GM19395 (cell line): ENCODE measurements around the gene CA5B.
"Not testable (repeated sequence)": the region's sequence is repeated elsewhere in the genome, so short reads cannot be mapped to it uniquely, and the experiment has no call there.

Experiments used
- ATAC-seq: cut with Tn5 transposase; IDR thresholded peaks from one replicate; pipeline ENCODE4 v1.9.1; 2021; ENCODE audit warnings: mild to moderate bottlenecking, moderate library complexity; ENCODE audit not compliant: unreplicated experiment

Gene CA5B

GRCh38 chrX:15747626-15748173 lies 9.6 kb downstream of the CA5B start:
- no peak for ATAC-seq

- no peak for ATAC-seq
Observed at GRCh38 chrX:15748841-15749240, 10.8 kb downstream of the CA5B start.

GRCh38 chrX:15749642-15750610 lies 11.9 kb downstream of the CA5B start:
- peak; percentile 91 for ATAC-seq

- ATAC-seq = no peak
Observed at GRCh38 chrX:15750611-15751154, 12.6 kb downstream of the CA5B start.

GRCh38 chrX:15751155-15751819 lies 13.2 kb downstream of the CA5B start:
- ATAC-seq = no peak

- ATAC-seq = no peak
Observed at GRCh38 chrX:15755091-15755490, 17.0 kb downstream of the CA5B start.

GRCh38 chrX:15758140-15758539 lies 20.1 kb downstream of the CA5B start:
- ATAC-seq = no peak

GRCh38 chrX:15759886-15760285 lies 21.8 kb downstream of the CA5B start:
- not testable (repeated sequence) for ATAC-seq

- no peak for ATAC-seq
Observed at GRCh38 chrX:15761564-15762191, 23.6 kb downstream of the CA5B start.

GRCh38 chrX:15769300-15769954 lies 31.4 kb downstream of the CA5B start:
- no peak for ATAC-seq

GRCh38 chrX:15781961-15782699 lies 44.1 kb downstream of the CA5B start:
- ATAC-seq = peak; percentile 88

GRCh38 chrX:15785176-15785750 lies 47.2 kb downstream of the CA5B start:
- no peak for ATAC-seq

GRCh38 chrX:15786915-15787314 lies 48.8 kb downstream of the CA5B start:
- no peak for ATAC-seq

- peak; percentile 91 for ATAC-seq
Observed at GRCh38 chrX:15789979-15790768, 52.1 kb downstream of the CA5B start, which contains the start of gene ZRSR2. Gene ZRSR2, plus strand, starts transcription at chrX:15790484. Its CDS starts 12 bp downstream, at chrX:15790496.

- ATAC-seq = peak; percentile 38
Observed at GRCh38 chrX:15790769-15791290, 52.8 kb downstream of the CA5B start.

- no peak for ATAC-seq
Observed at GRCh38 chrX:15797707-15798106, 59.6 kb downstream of the CA5B start.

- ATAC-seq = no peak
Observed at GRCh38 chrX:15804563-15804962, 66.5 kb downstream of the CA5B start.

- ATAC-seq = no peak
Observed at GRCh38 chrX:15808254-15808653, 70.2 kb downstream of the CA5B start.
